Left forelimb (tissue), 1 donor: ENCODE measurements around the gene TXNDC11.

Experiments used
- DNase-seq: peaks from one replicate; pipeline ENCODE4 v3.0.0-alpha.2; 2018; ENCODE audit warnings: low spot score

The TXNDC11 gene

DNA sequence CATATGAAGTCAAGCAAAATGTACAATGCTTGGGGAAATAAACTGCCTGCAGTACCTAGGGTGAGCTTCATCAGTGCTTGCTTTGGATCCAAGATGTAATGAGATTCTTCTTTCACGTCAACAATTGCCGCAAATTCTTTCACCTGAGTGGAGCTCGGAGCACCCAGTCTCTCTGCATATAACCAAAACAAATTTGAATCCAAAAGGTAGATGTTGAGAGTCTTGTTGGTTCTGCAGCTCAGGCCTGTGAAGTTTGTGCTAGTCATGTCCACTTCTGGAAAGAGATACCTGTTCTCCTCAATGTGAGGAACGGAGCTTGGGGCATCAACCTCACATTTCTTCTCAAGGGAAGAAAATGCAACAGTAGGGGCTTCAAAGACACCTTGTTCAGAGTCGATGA is 51.4 kb downstream of the TXNDC11 start:
- DNase-seq, result no peak

DNA sequence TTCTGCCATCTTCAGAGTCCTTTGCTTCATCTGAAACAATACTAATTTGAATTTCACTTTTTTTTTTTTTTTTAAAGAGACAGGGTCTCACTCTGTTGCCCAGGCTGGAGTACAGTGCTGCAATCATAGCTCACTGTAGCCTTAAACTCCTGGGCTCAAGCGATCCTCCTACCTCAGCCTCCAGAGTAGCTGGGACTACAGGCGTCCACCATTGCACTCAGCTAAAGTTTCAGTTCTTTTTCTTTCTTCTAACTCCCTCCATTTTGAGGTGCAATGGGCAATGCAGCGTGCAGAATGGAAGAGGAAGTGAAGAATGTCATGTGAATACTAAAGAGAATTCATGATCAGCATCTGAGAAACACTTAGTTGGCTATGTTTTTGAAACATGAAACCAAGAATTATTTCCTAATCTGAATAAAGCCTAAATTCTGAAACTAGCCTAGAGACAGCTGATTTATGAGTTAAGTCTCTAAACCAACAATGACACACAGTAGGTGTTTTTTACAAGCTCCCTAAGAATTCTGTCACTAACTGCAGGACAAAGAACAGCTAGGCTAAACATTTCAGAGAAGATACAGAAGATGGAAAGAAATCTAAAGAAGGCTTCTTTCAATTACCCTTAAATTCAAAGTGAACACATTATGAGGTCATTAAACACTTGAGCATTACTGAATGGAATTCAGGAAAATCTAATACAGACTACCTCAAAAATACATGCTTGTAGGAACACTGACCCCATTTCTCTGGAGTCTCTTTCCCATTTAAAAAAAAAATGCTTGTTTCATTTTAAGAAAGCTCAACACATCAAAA is 53.4 kb downstream of the TXNDC11 start:
- DNase-seq, result no peak

DNA sequence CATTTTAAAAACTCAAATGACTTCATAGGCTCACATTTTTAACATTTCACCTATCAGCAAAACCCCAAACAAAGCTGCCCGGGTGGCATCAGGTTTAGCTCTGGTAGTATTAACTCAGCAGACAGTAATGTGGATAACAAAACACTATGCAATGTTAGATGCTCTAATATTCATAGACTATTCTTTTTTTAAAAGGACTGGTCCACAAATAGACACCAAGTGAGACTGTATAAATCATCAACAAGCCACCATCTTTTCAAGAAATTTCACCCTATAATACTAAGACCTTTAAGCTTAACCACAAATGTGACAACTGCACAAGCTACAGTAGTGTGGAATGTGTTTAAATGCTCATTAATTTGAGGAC is 54.2 kb downstream of the TXNDC11 start:
- DNase-seq, result no peak

DNA sequence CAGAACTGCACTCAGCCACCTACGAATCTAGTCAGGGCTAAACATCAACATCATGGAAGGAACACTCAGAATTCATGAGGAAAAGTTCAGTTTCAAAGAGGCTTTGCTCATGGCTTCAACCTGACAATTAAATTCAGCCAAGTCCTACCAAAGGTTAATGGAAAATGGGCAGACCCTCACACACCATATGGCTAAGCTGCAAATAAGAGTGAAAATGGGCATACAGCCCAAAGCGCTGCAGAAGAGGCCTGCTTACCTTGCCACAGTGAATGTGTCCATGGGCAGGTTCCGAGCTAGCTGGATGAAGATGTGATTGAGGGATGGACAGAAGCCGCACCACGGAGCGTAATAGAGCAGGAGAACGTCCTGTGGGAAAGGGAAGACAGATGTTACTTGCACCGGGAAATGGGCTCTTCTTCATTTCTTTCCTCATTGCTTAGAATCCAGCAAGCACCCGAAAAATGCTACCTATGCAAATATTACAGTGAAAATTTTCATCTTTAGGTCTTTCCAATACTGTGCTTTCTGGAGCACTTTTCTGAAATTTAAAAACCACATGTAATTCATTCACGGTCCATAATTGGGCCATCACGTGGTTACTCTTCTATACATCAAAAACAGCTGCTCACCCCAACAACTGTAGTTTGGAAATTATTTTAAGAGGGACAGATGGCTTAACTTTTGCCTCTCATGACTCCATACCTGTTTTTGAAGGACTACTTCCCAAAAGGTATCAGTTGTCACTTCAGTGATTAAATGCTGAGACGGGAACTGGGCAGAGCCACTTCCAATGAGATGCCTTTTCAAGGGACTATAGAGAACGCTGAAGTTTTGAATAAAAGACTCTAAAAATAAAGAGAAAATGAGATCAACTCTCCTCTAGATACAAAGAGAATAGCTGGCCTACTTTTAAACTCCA is 54.8 kb downstream of the TXNDC11 start:
- no peak for DNase-seq

DNA sequence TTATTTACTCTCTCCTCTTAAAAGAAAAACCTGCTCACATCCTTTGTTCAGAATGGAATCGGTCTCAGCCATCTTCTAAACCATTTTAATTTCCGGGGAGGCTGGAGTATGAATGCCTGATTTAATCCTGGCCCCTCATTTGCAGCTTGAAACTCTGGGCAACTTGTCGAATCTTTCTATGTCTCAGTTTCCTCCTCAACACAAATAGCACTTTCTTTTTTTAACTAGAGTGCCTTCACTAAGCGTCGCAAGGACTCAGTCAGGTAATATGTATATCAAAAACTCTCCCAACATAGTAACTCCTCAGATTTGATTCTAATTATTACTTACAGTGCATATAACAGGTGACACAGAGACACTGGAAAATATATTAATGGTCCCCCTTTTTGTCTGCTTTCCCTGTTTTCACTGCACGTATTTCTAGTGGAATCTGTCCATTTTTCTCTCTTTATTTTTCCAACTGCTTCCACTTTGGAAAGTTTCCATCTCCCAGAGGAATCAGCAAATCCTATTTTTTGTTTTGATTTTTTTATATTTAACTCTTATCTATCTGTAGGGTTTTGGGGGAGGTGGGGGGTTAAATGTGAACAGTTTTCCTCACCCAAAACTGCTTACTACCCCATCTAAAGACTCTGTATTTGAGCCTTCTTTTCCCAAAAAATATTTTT is 55.8 kb downstream of the TXNDC11 start:
- no peak for DNase-seq

DNA sequence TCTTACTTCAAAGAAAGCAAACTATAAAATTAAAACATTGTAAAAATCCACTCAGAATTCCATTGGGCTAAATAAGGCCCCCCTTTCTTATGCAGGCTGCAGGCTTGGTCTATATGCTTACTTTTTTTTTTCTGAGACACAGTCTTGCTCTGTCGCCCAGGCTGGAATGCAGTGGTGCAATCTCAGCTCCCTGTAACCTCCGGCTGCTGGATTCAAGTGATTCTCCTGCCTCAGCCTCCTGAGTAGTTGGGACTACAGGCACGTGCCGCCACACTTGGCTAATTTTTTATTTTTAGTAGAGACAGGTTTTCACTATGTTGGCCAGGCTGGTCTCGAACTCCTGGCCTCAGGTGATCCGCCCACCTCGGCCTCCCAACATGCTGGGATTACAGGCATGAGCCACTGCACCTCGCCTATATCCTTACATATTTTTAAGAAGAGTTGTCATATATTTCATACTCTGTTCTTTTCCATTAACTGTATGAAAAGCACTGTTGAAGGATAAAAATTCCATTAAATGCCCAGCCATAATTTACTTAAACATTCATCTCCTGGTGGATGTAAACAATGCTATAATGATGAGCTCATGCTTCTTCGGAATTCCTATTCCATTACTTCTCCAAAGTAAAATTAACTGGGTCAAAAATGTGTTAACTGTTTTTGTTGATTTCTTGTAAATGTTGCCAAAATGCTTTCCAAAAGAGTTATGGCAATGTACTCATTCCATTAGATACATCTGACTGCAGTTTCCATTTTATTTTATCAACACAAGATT is 56.6 kb downstream of the TXNDC11 start:
- no peak for DNase-seq

DNA sequence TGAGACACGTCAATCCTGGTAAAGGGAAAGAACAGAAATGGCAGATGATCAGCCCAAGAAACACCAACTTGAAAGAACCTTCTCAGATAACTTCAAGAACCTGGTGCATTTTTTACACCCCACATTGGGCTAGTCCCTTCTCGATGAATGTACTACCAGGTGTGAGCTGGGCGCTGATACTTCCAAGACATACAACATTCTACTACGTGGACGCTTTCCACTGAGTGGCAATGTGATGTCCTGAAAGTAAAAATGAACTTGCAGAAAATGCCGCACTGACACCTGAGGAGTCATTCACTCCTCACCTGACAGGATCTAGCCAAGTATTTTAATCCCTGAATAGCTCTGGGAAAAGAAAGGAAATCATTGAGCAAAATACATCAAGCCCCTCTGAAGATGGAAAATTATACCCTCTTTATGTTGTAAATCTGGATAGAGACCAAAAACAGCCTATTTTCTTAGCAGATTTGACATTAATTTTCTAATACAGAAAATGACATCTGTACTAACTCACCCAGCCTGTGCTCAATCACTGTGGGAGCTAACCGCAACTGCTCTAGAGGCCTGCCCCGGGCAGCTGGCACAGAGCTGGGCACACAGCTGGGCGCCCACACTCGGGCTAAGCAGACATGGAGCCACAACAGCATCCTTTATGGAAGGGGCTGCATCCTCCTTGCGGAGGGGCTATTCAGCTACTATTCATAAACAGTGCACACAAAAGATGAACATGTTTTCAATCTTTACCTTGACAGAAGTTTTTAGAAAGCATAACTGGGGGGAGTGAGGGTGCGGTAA is 58.2 kb downstream of the TXNDC11 start:
- DNase-seq, result no peak

DNA sequence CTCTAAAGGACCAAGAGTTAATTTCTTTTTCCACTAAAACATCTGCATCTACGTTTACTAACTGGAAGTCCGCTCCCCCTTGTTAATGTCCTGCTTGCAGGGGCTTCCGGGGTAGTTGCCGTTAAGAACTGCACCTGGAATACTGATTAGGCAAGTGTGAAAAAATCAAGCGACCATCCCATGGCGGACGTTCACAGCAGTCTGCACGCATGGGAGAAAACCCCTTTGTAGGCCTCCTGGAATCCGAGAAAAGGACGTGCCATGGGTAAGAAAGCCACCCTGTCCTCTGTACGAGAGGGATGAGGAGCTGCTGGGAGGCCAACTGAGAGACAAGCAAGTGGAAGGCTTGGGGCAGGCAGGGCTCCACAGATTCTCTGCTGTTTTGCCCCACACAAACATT is 59.5 kb downstream of the TXNDC11 start:
- no peak for DNase-seq

DNA sequence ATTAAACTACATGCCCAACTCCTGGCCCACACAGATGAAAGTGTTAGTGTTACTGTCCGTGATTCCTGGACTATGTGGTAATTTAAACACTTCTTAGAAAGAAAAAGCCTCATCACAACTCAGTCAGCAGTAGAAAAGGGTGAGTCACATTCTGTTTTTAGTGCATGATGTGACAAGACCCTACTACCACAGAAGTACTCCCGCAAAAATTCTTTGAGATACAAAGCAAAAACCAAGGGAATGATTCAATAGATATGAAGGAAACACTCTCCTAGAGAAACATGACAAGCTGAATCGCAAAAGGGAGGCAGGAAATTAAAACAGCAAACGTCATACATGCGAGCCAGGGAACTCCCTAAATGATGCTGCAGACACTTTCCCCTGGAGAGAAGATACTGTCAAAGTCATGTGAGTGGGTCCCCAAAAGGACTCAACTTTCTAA is 60.0 kb downstream of the TXNDC11 start:
- DNase-seq, result no peak

DNA sequence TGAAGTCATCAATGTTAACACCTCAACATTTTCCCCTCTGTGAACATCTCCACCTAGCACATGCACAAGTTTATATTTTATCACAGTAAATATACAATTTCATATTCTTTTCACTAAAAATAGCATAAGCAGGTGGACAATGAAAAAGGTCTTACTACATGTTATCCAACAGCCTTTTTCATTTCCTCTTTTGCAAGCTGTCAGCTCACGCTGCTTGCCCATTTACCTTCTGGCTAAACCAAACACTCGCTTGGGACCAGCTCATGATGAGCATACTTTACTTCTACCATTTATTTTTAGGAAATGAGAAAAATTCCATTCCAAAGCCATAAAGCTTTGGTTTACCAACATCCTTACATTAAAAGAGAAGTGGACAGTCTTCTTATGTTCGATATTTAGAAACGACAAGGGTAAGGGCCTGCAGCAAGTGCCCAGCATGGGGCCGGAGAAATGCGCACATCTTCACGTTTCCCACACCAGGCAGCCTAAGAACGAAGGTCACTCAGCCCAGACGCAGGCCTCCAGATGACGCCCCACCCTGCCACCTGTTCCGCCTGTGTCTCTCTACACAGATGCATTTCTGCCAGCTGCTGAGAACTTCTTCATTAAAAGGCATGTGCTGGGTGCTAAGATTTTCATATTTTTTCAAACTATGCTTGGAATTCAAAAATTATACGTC is 60.5 kb downstream of the TXNDC11 start:
- no peak for DNase-seq

DNA sequence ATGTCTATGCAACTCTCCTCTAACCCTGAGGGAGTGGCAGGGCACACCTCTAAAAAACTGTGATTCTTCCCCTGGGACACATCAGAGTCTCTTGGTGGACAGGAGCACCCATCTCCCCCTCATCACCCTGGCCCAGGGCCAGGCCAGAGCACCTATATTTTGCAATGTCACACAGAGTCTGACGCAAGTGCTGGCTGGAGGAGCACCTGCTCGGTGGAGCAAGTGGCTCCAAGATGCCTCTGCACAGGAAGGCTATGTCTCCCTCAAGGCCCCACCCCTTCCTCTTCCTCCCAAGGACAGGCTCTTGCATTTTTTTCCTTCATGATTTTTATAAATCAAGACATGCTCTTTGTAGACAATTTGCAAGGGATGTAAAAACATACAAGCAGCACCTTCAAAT is 61.1 kb downstream of the TXNDC11 start:
- no peak for DNase-seq

DNA sequence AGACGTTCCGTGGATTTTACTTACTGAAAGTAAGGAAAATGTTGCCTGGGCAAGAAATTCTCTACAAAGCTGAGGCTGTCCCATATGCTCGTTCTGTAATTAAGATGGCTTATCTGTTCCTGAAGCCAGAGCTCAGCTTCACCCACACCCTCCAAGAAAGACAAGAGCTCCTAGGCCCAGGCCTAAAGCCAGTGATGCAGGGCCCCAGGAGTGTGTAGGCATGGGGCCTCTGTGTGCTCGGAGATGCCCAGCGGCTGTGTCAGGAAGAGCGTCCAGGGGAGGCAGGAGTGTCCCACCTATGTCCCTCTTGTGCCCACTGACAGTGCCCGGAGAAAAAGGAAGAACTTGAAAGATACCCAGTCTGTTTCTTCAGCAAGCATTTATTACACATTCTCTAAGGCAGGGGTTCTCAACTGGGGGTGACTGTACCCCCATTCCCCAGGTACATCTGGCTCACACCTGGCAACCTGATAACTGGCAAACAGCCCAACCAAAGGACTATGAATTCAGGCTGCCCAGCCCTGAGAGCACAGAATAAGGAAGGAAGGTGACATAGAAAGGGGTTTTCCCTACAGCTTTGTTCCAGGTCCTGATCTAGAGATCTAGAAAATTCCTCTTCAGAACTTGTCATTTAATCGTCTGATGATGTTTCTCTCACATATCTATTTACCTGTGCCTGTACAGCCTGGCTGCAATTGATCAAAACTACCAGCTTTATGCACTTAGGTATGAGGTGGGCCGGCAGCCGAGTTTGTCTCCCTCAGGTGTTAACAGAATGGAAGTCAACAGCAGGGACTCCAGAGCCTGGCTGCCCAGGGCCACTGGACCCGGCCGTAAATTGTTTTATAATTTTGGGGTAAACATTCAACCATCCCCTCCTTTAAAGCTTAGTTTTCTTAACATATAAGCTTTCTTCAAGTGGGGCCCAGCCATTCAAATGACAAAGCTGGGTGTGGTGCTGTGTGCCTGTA is 62.4 kb downstream of the TXNDC11 start:
- no peak for DNase-seq

DNA sequence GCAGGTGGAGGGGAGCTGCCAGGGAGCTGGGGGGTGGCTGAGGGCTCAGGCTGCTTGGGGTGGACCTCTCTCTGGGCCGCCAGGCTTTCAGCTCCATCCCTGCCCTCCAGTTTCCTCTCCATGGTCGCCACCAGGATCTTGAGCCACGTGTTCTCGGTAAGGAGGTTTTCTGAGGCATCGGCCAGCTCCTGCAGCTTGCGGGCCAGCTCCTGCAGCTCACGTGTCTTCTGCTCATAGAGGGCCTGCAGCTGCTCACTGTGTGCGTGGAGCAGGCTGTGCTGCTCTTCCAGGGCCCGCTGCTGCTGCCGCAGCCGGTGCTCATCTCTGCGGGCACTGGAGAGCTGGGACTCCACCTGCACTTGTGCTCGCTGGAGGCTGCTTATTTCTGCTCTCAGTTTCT is 63.4 kb downstream of the TXNDC11 start:
- DNase-seq, result no peak

DNA sequence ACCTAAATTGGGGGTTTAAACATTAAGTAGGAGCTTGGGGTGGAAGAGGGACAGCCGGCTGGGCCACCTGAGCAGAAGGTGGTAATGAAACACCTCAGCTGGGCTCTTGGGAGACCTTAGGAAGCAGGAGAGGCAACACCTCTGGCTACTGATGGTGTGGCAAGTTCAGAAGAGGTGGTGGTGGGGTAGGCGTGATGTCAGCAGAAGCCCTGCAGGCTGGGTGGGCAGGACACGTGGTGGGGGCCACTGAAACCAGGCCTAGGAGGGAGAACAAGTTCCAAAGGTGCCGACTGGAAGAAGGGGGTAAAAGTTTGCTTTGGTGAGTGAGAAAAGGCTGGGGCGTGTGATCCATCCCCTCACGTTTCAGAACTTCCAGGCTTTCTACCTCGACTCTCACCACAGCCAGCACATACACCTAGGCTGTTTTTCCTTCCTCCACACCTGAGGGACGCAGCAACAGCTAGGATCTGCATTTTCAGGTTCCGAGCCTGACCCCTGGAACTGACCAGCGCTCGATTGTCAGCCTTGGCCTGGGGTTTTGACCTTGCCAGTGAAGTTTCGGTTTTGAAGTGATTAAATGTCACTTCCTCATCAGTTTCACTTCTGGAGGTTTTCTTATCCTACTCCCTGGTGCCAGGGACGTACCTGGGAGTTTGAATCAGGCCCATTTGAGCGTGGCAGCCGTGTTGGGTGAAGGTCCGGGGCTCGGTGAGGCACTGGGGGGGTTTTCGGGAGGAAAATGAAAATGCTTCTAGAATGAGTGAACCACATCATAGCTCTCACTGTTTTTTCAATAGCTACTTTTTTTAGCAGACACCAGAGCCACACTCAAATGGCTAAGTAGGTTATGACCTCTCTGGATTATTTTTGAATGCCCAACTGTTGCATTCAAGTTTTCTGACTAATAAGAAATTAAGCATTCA is 64.4 kb downstream of the TXNDC11 start:
- DNase-seq, result no peak

DNA sequence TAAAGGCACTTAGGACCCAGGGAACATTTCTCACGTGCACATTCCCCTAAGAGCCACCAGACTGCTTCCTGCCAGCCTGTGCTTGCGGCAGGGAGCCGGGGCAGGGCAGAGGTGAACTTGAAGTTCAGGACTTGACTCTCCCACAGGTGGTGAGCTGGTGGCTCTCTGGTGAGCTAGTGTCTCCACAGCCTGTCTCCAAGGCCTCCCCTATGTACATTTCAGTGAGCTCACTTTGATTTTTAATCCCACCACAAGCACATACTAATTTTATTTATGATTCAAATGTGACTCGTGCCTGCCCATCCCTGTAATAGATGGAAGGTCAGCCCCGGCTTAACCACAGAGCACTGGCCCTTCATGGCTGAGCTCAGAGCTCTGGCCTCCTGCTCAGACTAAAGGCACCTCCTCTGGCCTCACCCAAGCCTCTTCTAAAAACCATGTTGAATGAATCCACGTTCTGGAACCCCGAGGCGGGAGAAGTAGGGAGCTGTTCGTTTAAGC is 65.2 kb downstream of the TXNDC11 start:
- DNase-seq, result no peak

DNA sequence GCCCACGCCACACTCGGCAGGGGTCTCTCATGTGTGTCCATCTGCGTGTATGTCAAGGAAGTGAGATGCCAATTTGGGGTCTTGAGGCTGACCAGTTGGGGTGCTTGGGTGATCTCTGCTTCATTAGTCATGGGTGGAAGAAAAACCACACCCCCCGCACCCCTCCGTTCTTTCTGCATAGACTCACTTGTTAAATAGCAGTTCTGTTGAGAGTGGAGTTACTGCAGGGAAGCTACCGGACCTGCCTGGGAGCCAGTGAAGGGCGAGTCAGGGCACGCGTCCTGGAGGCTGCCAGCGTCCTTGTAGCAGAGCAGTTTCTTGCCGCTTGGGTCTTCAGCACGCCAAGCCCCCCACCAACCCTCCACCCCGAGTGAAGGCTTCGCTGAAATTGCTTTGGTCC is 65.9 kb downstream of the TXNDC11 start:
- DNase-seq, result no peak

DNA sequence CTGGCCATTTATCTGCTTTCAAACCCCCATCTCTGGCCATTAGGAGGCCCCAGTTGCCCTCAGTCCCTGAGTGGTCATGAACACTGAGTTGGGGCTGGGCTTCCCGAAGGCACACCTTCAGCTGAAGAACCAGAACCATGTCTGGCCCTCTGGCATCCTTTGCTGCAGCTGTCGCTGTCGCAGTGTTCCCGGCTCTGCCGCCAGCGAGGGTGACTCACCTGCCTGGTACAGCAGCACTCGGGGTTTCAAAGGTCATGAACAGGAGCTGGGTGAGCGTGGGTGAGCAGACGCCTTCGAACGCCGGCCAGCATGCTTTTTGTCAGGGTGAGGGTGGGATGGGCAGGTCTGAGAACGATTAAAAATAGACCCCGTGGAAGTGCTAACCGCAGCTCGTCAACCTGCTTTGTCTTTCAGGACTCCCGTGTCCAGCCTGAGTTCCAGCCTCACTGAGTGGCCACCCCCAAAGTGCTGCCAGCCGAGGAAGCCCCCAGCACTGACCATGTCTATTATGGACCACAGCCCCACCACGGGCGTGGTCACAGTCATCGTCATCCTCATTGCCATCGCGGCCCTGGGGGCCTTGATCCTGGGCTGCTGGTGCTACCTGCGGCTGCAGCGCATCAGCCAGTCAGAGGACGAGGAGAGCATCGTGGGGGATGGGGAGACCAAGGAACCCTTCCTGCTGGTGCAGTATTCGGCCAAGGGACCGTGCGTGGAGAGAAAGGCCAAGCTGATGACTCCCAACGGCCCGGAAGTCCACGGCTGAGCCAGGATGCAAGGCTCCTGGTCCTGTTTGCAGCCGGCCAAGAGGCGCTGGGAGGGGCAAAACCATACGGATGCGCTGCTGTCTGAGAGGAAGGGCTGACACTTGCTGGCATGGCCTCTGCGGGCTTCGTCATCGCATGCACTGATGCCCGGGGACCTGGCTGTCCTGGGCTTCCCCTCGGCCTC is 66.8 kb downstream of the TXNDC11 start:
- no peak for DNase-seq
